GM12878 (cell line): ENCODE measurements around the gene ASAP2. TPM values are rescaled to one million over a fixed set of nuclear protein-coding genes. Genes with fewer than 3 reads are reported as not detected.
A peak's percentile ranks its signal among the peaks of the same experiment; 100 is the strongest.

Experiments used
- ATAC-seq: fragments of 200-7000 bp; cut with Tn5 transposase; 3 replicates; pipeline ENCODE4 v1.9.1; 2020; ENCODE audit warnings: mild to moderate bottlenecking, moderate library complexity
- BruUV-seq: library from RNA; stranded (reverse); fragments of 400-500 nt; replicated peaks from 2 replicates; lab custom pipeline; 2021; lab: Mats Ljungman, UMichigan
- CTCF ChIA-PET: fragments of 300-600 bp; sonication (Branson Sonifier 250); formaldehyde crosslinking; extraction: SDS; loops from one replicate; lab custom pipeline; 2021; ENCODE audit warnings: inconsistent platforms; lab: Yijun Ruan, JAX
- POLR2A ChIA-PET: fragments of 350-600 bp; formaldehyde crosslinking; extraction: SDS; loops from one replicate; lab custom pipeline; 2021; ENCODE audit warnings: inconsistent platforms; lab: Charles Lee
- RAD21 ChIA-PET: fragments of 300-600 bp; sonication (Branson Sonifier 250); formaldehyde crosslinking; loops from one replicate; lab custom pipeline; 2023; ENCODE audit warnings: antibody characterized with exemption; ENCODE audit not compliant: unreplicated experiment; lab: Charles Lee
- SMC1A ChIA-PET: fragments of 300-600 bp; sonication (Branson Sonifier 250); formaldehyde crosslinking; loops from one replicate; lab custom pipeline; 2023; ENCODE audit not compliant: unreplicated experiment, uncharacterized antibody; lab: Charles Lee
- DNase-seq: peaks from one replicate; pipeline ENCODE4 v3.0.0-alpha.2; 2011; ENCODE audit warnings: low read depth, low spot score
- FAIRE-seq: peaks from 3 replicates; lab custom pipeline; 2011; peaks lifted over from hg19 to GRCh38; lab: Jason Lieb, UNC
- H2AFZ ChIP-seq: 2 replicates; pipeline ENCODE4 v1.6.0; 2011; ENCODE audit warnings: low read depth, low read length, control low read depth; ENCODE audit not compliant: control insufficient read depth
- H3K27ac ChIP-seq: 2 replicates; pipeline ENCODE4 v1.5.1; 2011; ENCODE audit warnings: control low read depth; ENCODE audit not compliant: control insufficient read depth, insufficient read depth
- H3K27me3 ChIP-seq, 2 experiments: replicated peaks in 1 of 2; 2 replicates each; pipeline versions ENCODE4 v1.6.0 to v1.6.1; 2011; ENCODE audit warnings: low read length in 1 of 2; ENCODE audit not compliant: control insufficient read depth in 2 of 2, insufficient read depth in 2 of 2
- H3K36me3 ChIP-seq, 2 experiments: 2 replicates each; pipeline ENCODE4 v1.5.1; 2011; ENCODE audit warnings: low read length in 1 of 2; ENCODE audit not compliant: control insufficient read depth in 2 of 2, insufficient read depth in 2 of 2
- H3K4me1 ChIP-seq: 2 replicates; pipeline ENCODE4 v1.6.1; 2011; ENCODE audit warnings: mild to moderate bottlenecking, low read length, moderate library complexity, mixed read lengths; ENCODE audit not compliant: control insufficient read depth, insufficient read depth
- H3K4me2 ChIP-seq: 2 replicates; pipeline ENCODE4 v1.6.0; 2011; ENCODE audit warnings: control low read depth; ENCODE audit not compliant: control insufficient read depth, insufficient read depth
- H3K4me3 ChIP-seq: fragments of 200-600 bp; sonication (generic); 2 replicates; pipeline ENCODE4 v1.5.1; 2016
- H3K79me2 ChIP-seq: 2 replicates; pipeline ENCODE4 v1.6.0; 2011; ENCODE audit warnings: low read length; ENCODE audit not compliant: control insufficient read depth, insufficient read depth
- H3K9ac ChIP-seq: 2 replicates; pipeline ENCODE4 v1.8.0; 2011; ENCODE audit warnings: low read length, control low read depth, mixed read lengths; ENCODE audit not compliant: control insufficient read depth, insufficient read depth
- H3K9me3 ChIP-seq: replicated peaks from 3 replicates; pipeline ENCODE4 v1.5.1; 2011; ENCODE audit warnings: mild to moderate bottlenecking, low read length; ENCODE audit not compliant: control insufficient read depth, insufficient read depth
- H4K20me1 ChIP-seq: 2 replicates; pipeline ENCODE4 v1.6.0; 2011; ENCODE audit not compliant: control insufficient read depth, insufficient read depth
- DPF2 ChIP-seq: fragments of 450-650 bp; IDR thresholded peaks from 2 replicates; pipeline ENCODE4 v1.6.1; 2017; ENCODE audit warnings: mild to moderate bottlenecking
- IKZF2 ChIP-seq, 2 experiments: fragments of 450-650 bp; IDR thresholded peaks; 2 replicates each; pipeline ENCODE4 v1.6.1; 2017; ENCODE audit warnings: mild to moderate bottlenecking in 2 of 2, moderate library complexity in 2 of 2
- JUNB ChIP-seq: IDR thresholded peaks from 2 replicates; pipeline ENCODE4 v1.6.1; 2016; ENCODE audit warnings: antibody characterized with exemption, mild to moderate bottlenecking
- JUND ChIP-seq: IDR thresholded peaks from 2 replicates; pipeline ENCODE4 v1.6.1; 2012; ENCODE audit warnings: low read depth, mild to moderate bottlenecking, low read length, improper control_type of control experiment, moderate library complexity
- MYC ChIP-seq: IDR thresholded peaks from 2 replicates; pipeline ENCODE4 v1.6.1; 2011; ENCODE audit warnings: mild to moderate bottlenecking, low read length, moderate library complexity, inconsistent platforms; ENCODE audit not compliant: insufficient read depth, insufficient replicate concordance, insufficient read length, severe bottlenecking
- SIX5 ChIP-seq: IDR thresholded peaks from 2 replicates; pipeline ENCODE4 v1.6.1; 2011; ENCODE audit warnings: mild to moderate bottlenecking, low read depth, low read length, moderate library complexity; ENCODE audit not compliant: severe bottlenecking
- ZZZ3 ChIP-seq: IDR thresholded peaks from 2 replicates; pipeline ENCODE4 v1.6.1; 2011; ENCODE audit warnings: low read depth; ENCODE audit not compliant: control insufficient read depth, insufficient read length
- WGBS: methylation state at CpG from one replicate; pipeline ENCODE4 v1.1.6; 2016; ENCODE audit warnings: low lambda C conversion rate; ENCODE audit not compliant: insufficient replicate concordance, insufficient coverage; ENCODE audit errors: missing lambda C conversion rate; 5-methylcytosine and 5-hydroxymethylcytosine counted together
- in situ Hi-C: fragments of 300-500 bp; cut with MboI; formaldehyde crosslinking; loops from 9 replicates; pipeline ENCODE4 v1.14.3; 2018; ENCODE audit warnings: mixed read lengths
- intact Hi-C: fragments of 100-400 bp; cut with micrococcal nuclease; formaldehyde crosslinking; loops from one replicate; pipeline ENCODE4 v1.14.2; 2022; ENCODE audit not compliant: unreplicated experiment
- polyA plus RNA-seq, 11 experiments: library from polyadenylated mRNA; depleted of rRNA in 4 of 11; unstranded in 6 of 11; stranded (reverse) in 5 of 11; fragments of >200 nt; fragmentation: Nextera tagmentation in 4 of 11; fragmentation: Illumina TruSeq in 1 of 11; extraction: Ambion mirVana in 4 of 11; extraction: Trizol in 1 of 11; gene quantifications; 1 replicate in 1 of 11; 2 replicates in 10 of 11; pipeline versions ENCODE4 v1.2.1 to v1.2.3, GENCODE V29; 2011 to 2016; ENCODE audit warnings: inconsistent platforms in 2 of 11, missing spikeins in 2 of 11, low read depth in 1 of 11
- total RNA-seq, 4 experiments: library from RNA; depleted of rRNA in 3 of 4; stranded (reverse); fragments of >200 nt in 3 of 4; fragmentation: Illumina TruSeq in 1 of 4; extraction: Trizol in 1 of 4; gene quantifications; 2 replicates each; pipeline versions ENCODE4 v1.2.1 to v1.2.3, GENCODE V29; 2013 to 2021
- TF ChIP-seq, protein P1 (sequence below): IDR thresholded peaks from 2 replicates; pipeline ENCODE4 v1.6.1; 2012; ENCODE audit warnings: low read length, inconsistent platforms
- TF ChIP-seq, protein P2 (sequence below): fragments of 450-650 bp; IDR thresholded peaks from 2 replicates; pipeline ENCODE4 v1.6.1; 2017; ENCODE audit warnings: mild to moderate bottlenecking, low read depth, inconsistent platforms; ENCODE audit not compliant: poor library complexity, severe bottlenecking
- TF ChIP-seq, protein P3 (sequence below): fragments of 450-650 bp; formaldehyde crosslinking; IDR thresholded peaks from 2 replicates; pipeline ENCODE4 v1.5.0; 2022; ENCODE audit warnings: mild to moderate bottlenecking, missing genetic modification characterization

ASAP2 gene
- total and polyA plus RNA-seq, 10 of the 15 experiments (the other 5 are each of a cell fraction or from before 2014, with no cell fraction given): 0.05 to 0.27 (median 0.07) TPM; not detected in 4

DNA sequence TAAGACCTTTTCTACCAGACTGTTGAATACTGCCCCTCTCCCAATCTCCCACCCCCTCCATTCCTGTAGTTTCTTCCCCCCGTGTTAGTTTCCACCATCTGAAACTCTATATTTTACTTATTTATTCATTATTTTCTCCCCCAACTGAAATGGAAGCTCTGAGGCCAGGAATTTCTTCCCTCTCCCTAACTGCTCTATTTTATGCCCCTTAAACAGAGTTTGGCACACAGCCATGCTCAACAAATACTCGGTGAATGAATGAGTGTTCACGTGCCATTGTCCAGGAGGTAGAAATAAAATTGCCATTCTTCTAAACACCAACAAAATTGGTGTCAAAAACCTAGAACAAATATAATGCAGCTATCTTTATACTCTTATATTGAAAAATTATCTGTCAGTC is 211.1 kb downstream of the ASAP2 start:
- Histone ChIP-seq H3K4me1 (peaks cover 11% of the 10 kb centered on the region), H3K27ac (no peak overlapping the region), H2AFZ (no peak overlapping the region), H3K79me2 (peaks cover 31% of the 10 kb centered on the region), H3K9me3 (no peaks in the 10 kb centered on the region), H3K9ac (no peak overlapping the region), H3K4me3 (no peak overlapping the region), H3K36me3 (no peaks in the 10 kb centered on the region; a peak in 1 of 4 replicates), H3K27me3 (no peaks in the 10 kb centered on the region), H4K20me1 (no peaks in the 10 kb centered on the region), H3K4me2 (no peak overlapping the region)
- ATAC-seq (no peak), DNase-seq (no peak), FAIRE-seq (no peak)
- WGBS: 95% methylated on average over 3 of the region's 3 CpGs
- no TSS peak for BruUV-seq
- CTCF ChIA-PET: interaction anchor here (0.6 to 0.8 kb wide), 3 partner anchors 274 to 382 kb away, joined by 3 to 6 read pairs (median 4); no protein-coding TSS in a partner anchor
- RAD21 ChIA-PET: no interaction called here
- POLR2A ChIA-PET: interaction anchor here (0.7 to 0.8 kb wide), 2 partner anchors 125 kb away, joined by 4 to 6 read pairs; no protein-coding TSS in a partner anchor
- intact Hi-C loops: no loop called here
- TF ChIP-seq JUNB (no peak), DPF2 (no peak)
- TF ChIP-seq, protein P1, sequence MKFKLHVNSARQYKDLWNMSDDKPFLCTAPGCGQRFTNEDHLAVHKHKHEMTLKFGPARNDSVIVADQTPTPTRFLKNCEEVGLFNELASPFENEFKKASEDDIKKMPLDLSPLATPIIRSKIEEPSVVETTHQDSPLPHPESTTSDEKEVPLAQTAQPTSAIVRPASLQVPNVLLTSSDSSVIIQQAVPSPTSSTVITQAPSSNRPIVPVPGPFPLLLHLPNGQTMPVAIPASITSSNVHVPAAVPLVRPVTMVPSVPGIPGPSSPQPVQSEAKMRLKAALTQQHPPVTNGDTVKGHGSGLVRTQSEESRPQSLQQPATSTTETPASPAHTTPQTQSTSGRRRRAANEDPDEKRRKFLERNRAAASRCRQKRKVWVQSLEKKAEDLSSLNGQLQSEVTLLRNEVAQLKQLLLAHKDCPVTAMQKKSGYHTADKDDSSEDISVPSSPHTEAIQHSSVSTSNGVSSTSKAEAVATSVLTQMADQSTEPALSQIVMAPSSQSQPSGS: no peak
- SMC1A ChIA-PET: interaction anchor here (1.3 kb wide), 1 partner anchor 16 kb away, joined by 3 read pairs; no protein-coding TSS in a partner anchor
- in situ Hi-C loops: no loop called here

DNA sequence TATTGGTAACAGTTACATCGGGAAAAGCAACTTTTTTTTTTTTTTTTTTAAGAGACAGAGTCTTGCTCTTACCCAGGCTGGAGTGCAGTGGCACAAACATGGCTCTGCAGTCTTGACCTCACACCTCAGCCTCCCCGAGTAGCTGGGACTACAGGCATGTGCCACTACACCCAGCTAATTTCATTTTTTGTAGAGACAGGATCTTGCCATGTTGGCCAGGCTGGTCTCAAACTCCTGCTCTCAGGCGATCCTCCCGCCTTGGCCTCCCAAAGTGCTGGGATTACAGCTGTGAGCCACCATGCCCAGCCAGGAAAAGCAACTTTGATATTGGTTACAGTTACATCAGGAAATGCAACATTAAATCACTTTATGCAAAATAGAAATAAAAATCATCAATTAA is 212.1 kb downstream of the ASAP2 start:
- Histone ChIP-seq H3K4me1 (peaks cover 11% of the 10 kb centered on the region), H3K36me3 (no peaks in the 10 kb centered on the region; a peak in 1 of 4 replicates), H3K4me2 (peak overlapping the region; percentile 41; the same call in 1 of the 2 replicates), H2AFZ (no peak overlapping the region), H3K79me2 (peaks cover 40% of the 10 kb centered on the region), H3K9ac (no peak overlapping the region), H3K4me3 (no peak overlapping the region), H3K9me3 (no peaks in the 10 kb centered on the region), H3K27ac (no peak overlapping the region), H4K20me1 (no peaks in the 10 kb centered on the region), H3K27me3 (no peaks in the 10 kb centered on the region)
- 96% methylated on average over 4 of the region's 4 CpGs for WGBS
- SMC1A ChIA-PET: no interaction called here
- in situ Hi-C loops: no loop called here
- intact Hi-C loops: no loop called here
- POLR2A ChIA-PET: interaction anchor here (0.8 kb wide), 1 partner anchor 124 kb away, joined by 4 read pairs; no protein-coding TSS in a partner anchor
- FAIRE-seq: no peak
- RAD21 ChIA-PET: no interaction called here
- CTCF ChIA-PET: no interaction called here
- no TSS peak for BruUV-seq
- ATAC-seq: no peak
- no peak for DNase-seq
- TF ChIP-seq, protein P2, sequence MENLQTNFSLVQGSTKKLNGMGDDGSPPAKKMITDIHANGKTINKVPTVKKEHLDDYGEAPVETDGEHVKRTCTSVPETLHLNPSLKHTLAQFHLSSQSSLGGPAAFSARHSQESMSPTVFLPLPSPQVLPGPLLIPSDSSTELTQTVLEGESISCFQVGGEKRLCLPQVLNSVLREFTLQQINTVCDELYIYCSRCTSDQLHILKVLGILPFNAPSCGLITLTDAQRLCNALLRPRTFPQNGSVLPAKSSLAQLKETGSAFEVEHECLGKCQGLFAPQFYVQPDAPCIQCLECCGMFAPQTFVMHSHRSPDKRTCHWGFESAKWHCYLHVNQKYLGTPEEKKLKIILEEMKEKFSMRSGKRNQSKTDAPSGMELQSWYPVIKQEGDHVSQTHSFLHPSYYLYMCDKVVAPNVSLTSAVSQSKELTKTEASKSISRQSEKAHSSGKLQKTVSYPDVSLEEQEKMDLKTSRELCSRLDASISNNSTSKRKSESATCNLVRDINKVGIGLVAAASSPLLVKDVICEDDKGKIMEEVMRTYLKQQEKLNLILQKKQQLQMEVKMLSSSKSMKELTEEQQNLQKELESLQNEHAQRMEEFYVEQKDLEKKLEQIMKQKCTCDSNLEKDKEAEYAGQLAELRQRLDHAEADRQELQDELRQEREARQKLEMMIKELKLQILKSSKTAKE: no peak
- TF ChIP-seq MYC (no peak), SIX5 (no peak), IKZF2 (IDR thresholded peaks at IDR 0.05) (no peak), JUND (no peak), ZZZ3 (no peak)
- TF ChIP-seq, protein P3, sequence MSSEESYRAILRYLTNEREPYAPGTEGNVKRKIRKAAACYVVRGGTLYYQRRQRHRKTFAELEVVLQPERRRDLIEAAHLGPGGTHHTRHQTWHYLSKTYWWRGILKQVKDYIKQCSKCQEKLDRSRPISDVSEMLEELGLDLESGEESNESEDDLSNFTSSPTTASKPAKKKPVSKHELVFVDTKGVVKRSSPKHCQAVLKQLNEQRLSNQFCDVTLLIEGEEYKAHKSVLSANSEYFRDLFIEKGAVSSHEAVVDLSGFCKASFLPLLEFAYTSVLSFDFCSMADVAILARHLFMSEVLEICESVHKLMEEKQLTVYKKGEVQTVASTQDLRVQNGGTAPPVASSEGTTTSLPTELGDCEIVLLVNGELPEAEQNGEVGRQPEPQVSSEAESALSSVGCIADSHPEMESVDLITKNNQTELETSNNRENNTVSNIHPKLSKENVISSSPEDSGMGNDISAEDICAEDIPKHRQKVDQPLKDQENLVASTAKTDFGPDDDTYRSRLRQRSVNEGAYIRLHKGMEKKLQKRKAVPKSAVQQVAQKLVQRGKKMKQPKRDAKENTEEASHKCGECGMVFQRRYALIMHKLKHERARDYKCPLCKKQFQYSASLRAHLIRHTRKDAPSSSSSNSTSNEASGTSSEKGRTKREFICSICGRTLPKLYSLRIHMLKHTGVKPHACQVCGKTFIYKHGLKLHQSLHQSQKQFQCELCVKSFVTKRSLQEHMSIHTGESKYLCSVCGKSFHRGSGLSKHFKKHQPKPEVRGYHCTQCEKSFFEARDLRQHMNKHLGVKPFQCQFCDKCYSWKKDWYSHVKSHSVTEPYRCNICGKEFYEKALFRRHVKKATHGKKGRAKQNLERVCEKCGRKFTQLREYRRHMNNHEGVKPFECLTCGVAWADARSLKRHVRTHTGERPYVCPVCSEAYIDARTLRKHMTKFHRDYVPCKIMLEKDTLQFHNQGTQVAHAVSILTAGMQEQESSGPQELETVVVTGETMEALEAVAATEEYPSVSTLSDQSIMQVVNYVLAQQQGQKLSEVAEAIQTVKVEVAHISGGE (CRISPR knock-in tag): no peak
